NT2/D1 (cell line): ENCODE data around the gene PTPRO.

Experiments
- SUZ12 ChIP-seq: IDR thresholded peaks from 2 replicates; pipeline ENCODE4 v1.6.1; 2011; ENCODE audit not compliant: insufficient read length, insufficient read depth; ENCODE audit errors: extremely low read depth
- YY1 ChIP-seq: IDR thresholded peaks from 2 replicates; pipeline ENCODE4 v1.6.1; 2011; ENCODE audit not compliant: insufficient read length, insufficient read depth
- ZNF274 ChIP-seq: IDR thresholded peaks from 2 replicates; pipeline ENCODE4 v1.6.1; 2011; ENCODE audit warnings: mild to moderate bottlenecking, low read depth, low read length

GRCh38 chr12:15646581-15646980 lies 324.3 kb downstream of the PTPRO start:
- TF ChIP-seq YY1 = no peak
- TF ChIP-seq ZNF274 = no peak
- no peak for TF ChIP-seq SUZ12
